ENCODE data around the gene CALU.

The CALU gene

DNA sequence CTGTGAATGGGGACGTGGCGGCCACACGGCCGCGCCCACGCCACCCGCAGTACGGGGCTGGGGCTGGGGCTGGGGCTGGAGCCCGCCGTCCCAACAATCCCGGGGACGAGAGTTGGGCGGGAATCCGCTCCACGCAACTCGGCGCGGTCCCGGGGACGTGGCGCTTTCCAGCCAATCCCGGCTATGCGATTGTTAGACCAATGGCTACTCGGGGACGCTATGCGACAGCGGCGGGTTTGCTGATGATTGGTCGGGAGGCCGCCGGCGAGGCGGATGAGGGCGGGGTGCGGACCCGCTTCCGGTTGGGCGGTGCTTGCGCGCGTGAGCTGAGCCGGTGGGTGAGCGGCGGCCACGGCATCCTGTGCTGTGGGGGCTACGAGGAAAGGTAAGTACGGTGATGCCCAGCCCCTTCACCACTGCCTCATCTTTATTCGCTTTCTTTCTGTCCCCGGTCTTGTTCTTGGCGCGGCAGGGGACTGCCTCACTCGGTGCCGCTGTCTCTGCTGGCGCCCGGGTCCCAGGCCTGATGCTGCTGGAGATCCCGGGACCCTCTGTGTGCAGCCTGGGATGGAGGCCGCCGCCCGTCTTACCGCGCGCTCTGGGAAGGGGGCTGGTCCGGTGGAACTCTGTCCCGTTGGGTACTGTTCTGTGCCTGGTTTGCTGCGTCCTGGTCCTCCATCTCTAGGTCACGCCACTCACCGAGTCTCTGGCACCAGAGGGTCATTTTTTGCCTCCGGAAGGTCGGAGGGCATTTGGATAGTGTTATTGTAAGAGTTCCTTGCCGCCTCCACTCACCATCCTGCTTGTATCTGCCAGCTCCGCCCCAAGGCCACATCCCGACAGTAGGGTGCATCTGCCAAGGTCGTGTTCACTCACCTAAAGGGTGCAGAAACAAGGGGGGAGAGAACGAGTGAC, at the start of gene CALU:
Gene CALU, plus strand, starts transcription at position 312 of the 915 bp plus-strand sequence. CDS start 9,225 bp downstream, outside the sequence.
- intact Hi-C loops (cut with DNase I), result loop anchor here (5.0 kb wide), 1 partner anchor 128 kb away; a partner anchor contains a TSS
- DNase-seq, result peak; percentile 94 to 99 (median 98)

- intact Hi-C loops (cut with DNase I), result no loop called here
Measured at GRCh38 chr7:128691227-128691626, 47.9 kb upstream of the CALU start.

GRCh38 chr7:128692623-128693270, 46.4 kb upstream of the CALU start:
- no peak for DNase-seq
- intact Hi-C loops (cut with DNase I), result no loop called here

More at GRCh38 chr7:128691227-128691626, 47.9 kb upstream of the CALU start:
- DNase-seq, result no peak

- no peak for DNase-seq
- intact Hi-C loops (cut with DNase I), result no loop called here
Measured at GRCh38 chr7:128693373-128694015, 45.7 kb upstream of the CALU start.

DNA sequence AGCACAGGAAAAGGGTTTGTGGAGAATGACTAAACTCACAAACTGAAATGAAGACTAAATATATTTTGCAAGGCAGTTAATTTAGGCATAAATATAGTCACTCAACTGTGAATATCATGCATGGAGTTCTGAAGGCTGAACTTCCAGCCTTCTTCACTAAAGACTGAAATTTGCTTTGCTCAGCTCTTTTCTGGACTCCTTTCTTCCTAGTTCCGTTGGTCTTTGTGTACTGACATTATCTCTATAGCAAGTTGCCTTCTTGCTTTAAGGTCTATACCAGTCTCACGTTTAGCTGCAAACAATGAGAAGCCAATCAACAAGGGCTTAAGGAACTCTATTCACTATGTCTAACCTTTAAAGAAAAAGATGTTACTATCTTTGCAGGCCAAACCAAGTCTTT, 44.4 kb upstream of the CALU start:
- DNase-seq, result no peak
- intact Hi-C loops (cut with DNase I), result no loop called here

DNA sequence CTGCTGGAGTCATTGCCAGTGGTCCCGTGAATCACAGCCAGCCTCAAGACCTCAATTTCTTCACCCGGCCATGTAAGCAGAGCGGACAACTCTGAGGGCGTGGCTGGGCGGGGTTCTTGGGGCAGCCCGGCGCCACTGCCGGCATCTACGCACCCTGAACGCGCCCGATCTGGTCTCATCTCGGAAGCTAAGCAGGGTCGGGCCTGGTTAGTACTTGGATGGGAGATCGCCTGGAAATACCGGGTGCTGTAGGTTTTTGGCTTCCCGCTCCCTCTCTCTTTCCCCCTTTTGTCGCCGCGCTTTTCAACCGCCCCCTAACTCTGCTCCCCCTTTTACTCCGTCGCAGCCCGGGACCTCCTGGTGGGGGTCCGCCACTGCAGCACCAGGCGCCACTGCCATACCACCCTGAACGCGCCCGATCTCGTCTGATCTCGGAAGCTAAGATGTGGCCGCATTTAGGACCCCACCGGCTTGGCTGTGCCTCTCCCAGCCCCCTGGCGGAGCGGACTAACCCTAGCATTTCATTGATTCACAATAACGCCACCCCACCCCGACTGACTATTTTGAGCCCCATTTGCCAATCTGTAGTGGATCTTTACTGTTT, 41.8 kb upstream of the CALU start:
- intact Hi-C loops (cut with DNase I), result no loop called here
- DNase-seq, result peak in 26 of 42 donors; percentile 2 to 60 (median 18)

DNA sequence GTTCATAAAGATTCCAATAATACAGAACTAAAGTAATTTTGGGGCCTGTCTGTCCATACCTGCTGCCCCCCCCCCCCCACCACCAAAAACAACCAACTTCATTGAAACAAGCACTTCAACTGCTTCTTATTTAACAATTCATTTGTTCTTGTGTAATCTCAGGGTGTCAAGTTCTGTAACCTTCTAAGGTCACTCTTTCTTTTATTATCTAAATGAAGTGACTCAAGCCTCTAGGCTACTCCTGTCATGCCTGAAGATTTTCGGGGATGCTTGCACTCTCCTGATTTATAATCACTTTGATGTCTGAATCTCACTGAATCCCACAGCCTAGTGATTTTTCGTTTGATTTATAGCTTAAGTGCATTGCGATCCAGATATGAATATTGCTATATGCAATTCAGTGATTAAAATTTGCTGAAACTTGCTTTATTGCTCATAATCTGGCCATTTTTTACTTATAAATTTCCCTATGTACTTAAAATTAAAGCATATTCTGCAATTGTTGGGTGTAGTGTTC, 39.9 kb upstream of the CALU start:
- intact Hi-C loops (cut with DNase I), result no loop called here
- DNase-seq, result no peak

DNA sequence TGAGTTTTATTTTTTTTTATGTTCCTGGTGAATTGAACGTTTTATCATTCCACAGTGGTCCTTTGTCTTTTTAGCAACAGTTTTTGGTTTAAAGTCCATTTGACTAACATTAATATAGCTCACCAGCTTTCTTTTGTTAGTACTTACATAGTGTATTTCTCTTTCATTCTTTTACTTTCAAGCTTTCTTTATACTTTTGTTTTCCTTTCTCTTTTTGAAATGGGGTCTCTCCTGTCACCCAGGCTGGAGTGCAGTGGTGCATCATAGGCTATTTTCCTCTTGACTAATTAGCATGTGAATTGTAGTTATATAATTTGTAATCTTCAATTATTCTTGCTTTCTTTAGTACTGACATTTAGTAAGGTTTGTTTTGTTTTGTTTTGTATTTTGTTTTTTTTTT, 39.3 kb upstream of the CALU start:
- intact Hi-C loops (cut with DNase I), result no loop called here
- DNase-seq, result no peak

DNA sequence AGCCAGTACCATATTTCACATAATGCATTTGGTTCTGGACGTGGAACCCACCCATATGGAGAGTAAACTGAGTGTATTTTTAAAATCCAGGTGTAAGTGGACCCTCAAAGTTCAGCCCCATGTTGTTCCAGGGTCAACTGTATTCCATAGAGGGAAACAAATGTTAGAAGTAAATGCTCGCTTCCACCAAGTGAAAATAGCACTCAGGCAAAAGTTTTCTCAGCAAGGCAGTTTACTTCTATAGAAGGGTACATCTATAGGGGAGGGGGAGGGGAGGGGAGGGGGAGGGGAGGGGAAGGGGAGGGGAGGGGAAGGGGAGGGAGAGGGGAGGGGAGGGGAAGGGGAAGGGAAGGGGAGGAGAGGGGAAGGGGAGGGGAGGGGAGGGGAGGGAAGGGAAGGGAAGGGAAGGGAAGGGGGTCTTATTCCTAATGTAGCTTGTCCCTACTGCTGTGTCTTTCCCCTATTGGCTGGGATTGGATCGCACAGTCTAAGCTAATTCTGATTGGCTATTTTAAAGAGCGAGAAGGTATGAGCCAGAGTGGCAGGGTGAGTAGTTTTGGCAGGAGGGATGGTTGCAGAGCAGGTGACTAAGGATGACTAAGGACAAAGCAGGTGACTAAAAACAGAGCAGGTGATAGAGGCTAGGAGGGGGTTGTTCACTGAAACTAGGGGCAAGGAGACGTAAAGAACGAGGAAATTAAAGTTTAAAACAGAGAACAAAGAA, 37.9 kb upstream of the CALU start:
- DNase-seq, result no peak
- intact Hi-C loops (cut with DNase I), result no loop called here

DNA sequence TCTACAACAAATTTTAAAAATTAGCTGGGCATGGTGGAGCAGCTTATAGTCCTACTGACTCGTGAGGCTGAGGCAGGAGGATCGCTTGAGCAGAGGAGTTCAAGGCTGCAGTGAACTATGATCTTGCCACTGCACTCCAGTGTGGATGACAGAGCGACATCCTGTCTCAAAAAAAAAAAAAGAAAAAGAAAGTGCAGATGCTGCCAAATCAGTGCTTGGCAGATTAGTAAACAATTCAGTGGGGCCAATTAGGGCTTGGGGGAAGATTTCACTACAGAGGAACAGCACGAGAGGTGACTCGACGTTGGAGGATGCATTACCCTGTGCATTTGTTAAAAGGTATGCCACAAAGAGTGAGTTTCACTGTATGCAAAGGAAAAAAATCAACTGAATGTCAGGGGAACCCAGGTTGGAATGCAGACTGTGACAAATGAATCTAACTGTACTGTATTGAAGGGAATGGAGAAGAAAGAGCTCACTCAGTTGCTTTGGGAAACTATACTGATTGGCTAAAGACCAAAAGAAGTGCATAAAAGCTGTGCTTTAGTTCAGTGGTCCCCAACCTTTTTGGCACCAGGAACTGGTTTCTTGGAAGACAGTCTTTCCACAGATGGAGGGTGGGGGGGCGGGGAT, 35.4 kb upstream of the CALU start:
- intact Hi-C loops (cut with DNase I), result no loop called here
- DNase-seq, result no peak

DNA sequence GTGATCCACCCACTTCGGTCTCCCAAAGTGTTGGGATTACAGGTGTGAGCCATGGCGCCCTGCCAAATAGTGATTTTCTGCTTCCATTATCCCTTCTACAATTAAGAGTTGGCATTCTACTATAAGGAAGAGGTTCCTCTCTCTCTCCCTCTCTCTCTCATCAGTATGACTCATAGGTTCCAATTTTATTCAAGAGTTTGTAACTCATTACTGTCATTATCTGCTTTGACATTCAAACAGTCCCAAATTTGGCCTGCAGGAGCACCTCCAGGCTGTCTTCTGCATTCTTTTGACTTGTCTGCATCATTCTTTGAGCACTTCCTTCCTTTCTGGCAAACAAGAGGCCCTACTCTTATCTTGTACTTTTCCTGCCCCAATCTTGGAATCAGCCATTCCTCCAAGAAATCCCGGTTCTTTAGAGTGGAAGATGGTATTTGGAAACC, 33.2 kb upstream of the CALU start:
- intact Hi-C loops (cut with DNase I), result no loop called here

DNA sequence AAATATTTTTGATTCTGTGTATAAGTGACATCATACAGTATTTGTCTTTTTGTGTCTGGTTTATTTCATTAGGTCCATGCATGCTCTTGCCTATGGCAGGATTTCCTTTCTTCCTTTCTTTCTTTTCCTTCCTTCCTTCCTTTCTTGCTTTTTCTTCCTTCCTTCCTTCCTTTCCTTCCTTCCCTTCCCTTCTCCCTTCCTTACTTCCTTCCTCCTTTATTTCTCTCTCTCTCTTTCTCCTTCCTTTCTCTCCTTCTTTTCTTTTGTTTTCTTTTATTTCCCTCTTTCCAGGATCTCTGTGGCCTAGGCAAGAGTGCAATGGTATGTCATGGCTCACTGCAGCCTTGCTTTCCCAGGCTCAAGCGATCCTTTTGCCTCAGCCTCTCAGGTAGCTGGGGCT, 31.4 kb upstream of the CALU start:
- DNase-seq, result no peak

More for the DNA sequence above, 33.2 kb upstream of the CALU start:
- peak in 16 of 42 donors; percentile 8 to 57 (median 26) for DNase-seq

DNA sequence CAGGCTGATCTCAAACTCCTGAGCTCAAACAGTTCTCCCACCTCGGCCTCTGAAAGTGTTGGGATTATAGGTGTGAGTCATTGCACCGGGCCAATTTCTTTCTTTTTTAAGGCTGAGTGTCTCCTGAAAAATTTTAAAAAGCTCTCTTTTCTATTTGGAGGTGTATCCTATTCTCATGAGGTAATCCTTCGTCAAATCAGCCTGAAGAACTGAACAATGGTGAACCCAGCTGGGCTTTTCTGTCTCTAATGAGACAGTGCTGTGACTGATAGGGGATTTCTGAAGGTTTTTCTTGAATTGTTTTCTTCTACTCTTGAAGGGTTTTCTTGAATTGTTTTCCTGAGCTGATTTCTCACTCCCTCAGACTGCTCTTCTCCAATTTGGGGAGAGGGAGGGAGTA, 30.9 kb upstream of the CALU start:
- DNase-seq, result peak in 7 of 42 donors; percentile 11 to 51 (median 18)
- intact Hi-C loops (cut with DNase I), result no loop called here

More for the DNA sequence above, 31.4 kb upstream of the CALU start:
- intact Hi-C loops (cut with DNase I), result no loop called here

- intact Hi-C loops (cut with DNase I), result no loop called here
- DNase-seq, result no peak
Measured at GRCh38 chr7:128708824-128709223, 30.3 kb upstream of the CALU start.

DNA sequence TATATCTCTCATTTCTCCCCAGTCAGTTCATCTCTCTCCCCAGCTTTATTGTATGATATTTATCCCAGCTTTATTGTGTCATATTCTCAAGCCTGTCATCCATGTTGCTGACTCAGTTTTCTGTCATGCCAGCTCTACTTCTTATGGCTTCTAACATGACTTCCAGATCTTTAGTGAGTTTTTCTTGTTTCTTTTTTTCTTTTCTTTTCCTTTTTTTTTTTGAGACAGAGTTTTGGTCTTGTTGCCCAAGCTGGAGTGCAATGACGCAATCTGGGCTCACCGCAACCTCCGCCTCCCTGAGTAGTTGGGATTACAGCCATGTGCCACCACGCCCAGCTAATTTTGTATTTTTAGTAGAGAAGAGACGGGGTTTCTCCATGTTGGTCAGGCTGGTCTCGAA, 28.7 kb upstream of the CALU start:
- intact Hi-C loops (cut with DNase I), result no loop called here
- no peak for DNase-seq

GRCh38 chr7:128713794-128714193, 25.4 kb upstream of the CALU start:
- intact Hi-C loops (cut with DNase I), result no loop called here
- no peak for DNase-seq

- no peak for DNase-seq
- intact Hi-C loops (cut with DNase I), result no loop called here
Measured at GRCh38 chr7:128714701-128715495, 24.3 kb upstream of the CALU start.

Data from head of caudate nucleus (tissue), 42 donors.